NCI-H2171 treated with DMSO at 0.1 percent for 48 hours (cell line): ENCODE data around the gene GRIA3.

Source experiments
- DNase-seq: peaks from one replicate; lab custom pipeline; 2025; lab: John Stamatoyannopoulos, UW

GRIA3 gene

DNA sequence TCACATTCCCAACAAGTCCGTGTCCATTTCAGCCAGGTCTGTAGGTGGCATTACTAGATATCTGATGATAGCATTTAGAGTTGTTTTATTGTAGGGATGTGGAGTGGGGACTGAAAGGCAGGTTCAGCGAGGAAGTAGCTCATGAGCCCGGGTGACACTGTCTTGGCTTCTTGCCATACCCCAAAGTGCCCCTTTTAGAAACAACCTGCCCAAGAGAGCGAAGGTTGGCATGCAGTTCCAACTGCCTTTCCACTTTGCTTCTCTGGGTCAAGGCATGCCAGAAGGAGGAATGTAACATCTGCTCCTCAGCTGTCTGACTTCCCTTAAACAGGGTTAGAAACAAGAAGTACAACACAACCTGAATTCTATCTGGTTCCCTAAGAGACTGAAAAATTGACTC lies 9.0 kb downstream of the GRIA3 start:
- no peak for DNase-seq

DNA sequence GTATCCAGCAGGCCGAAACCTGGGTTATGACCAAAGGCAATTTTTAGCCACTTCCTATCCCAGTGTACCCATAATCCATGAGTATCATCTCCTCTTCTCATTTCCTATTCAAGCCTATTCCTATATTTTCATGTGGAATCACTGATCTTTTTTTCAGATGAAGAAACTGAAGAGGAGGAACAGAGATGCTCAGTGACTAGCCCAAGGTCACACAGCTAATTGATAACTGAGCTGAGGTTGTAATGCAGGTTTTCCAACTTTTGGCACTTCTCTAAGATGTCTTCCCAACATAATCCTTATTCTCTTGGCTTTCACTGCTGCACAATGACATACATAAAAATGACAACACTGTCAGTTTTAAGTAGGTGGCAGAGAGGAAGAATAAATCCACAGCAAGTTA lies 15.3 kb downstream of the GRIA3 start:
- no peak for DNase-seq

DNA sequence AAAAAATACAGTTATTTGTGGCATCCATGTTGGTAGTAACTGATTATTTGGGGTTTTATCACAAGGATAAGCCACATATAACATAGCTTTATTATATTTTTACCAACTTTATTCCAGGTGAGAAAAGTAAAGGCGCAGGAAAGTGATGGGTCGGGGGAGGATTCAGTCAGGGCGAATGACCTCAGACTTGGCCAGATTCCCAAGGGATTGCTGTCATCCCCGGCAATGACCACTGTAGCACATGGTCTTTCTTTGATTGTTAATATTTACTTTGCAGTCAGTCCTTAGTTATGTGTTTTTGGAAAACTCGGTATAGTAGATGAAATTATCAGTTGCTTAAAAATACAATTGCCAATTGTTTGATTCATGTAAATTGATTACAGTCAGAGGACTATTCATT lies 17.6 kb downstream of the GRIA3 start:
- no peak for DNase-seq

DNA sequence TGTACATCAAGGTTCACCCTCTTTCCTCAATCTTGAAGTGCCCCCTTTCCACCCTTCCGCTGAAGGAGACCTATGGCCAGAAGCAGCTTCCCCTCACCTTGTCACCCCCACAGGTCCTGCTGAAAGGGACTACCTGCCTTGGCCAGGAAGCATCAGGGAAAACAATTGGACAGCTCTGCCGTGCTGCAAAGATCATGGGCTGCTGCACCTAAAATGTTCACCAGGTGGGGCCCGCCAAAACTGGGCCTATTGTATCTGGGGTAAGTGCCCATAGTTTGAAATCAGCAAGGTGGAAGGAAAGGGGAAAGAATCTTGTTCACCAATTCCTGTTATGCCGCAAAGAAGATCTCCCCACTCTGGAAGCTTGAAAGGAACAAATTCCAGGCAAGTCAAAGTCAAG lies 18.4 kb downstream of the GRIA3 start:
- no peak for DNase-seq

DNA sequence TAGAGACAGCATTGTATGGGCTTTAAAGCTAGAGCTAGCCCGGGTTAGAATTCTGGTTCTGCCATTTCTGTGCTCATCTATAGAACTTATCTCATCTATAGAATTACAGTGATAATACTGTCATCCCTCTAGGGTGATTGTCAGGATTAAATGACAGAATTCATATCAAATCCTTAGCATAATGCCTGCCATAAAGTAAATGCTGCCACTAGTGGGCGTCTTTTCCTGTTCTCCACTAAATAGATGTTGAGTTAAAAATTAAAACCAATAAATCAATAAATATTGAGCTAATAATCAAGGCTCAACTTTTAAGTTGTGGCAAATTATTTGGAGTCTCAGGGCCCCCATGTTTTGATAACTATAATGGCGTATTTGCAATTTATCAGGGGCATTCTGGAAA lies 19.7 kb downstream of the GRIA3 start:
- no peak for DNase-seq

DNA sequence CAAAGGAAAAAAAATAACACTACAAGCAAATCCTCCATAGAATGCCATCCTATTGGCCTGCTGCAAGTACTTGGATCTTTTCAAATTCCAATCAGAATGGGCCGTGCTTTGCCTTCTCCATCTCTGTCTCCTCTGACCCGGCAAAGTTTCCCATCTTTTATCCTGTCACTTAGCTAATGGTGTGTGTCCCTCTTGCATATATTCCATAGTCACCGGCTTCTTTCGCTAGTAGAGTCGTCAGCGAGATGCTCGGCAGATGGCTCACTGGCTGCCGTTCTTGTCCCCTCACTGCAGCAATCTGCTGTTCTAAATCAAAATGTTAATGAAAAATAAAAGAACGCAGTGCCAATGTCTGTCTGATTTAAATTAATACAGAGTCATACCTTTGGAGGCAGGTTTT lies 22.1 kb downstream of the GRIA3 start:
- DNase-seq = peak; percentile 53

DNA sequence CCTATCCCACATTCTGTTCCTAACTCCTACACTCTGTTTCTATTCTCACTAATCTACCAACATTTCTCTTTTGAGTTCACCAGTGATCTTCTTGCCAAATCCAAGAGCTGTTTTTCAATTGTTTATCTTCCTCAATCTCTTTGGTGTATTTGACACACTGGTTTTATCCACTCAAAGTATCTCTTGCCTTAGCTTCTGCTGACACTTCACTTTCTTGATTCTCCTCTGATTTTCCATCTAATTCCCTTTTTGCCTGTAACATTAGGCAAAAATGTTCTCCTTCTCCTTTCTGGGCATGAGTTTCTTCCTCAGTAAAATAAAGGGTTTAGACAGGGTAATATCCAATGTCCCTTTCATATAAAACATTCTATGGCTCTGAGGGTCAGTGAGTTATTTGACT lies 26.2 kb downstream of the GRIA3 start:
- DNase-seq = no peak

DNA sequence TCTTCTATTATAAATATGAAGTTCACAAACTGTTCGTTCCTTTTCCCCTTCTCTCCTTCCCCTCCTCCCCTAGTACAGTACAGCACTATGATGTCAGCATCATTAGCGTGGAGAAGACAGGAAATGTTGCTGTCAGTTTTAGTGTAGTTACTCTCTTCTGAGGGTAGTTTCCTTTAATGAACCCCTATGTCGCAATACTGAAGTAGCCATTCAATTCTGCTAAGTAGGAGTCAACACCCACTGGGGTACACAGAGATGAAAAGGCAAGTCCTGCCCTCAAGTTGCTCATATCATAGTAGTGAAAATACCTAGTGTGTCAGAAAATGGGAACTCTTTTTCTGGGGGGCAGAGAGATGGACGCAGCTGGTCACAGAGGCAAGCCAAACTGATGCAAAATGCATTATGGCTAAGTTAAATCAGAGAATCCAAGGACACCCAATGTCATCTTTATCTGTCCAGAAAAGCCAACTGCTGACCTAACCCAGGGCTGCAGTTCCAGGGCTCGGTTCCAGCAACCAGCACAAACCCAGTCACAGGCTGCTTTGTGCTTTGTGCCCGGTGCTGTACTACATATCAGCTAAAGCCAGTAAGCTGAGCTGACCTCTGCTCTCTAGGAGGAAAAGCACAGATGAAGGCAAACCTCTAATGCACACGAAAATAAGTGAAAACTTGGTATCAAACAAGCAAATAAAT lies 31.5 kb downstream of the GRIA3 start:
- DNase-seq = no peak

DNA sequence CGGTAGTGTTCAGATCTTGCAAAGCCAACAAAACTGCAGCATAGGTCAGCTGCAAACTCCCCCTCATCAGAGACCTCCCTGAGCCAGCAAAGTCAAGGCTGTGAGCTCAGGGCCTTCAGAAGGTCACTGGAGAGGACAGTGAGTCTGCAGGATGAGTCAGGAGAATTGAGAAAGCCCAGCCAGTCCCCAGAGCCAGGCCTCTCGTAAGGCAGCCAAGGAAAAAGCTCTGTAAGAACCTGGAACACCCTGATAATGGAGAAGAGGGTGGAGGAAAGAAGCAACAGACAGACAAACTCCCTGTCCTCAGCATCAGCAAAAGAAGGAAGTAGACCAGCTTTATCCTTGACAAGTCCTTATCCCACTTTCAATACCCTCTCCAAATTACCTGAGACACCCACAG lies 33.0 kb downstream of the GRIA3 start:
- DNase-seq = no peak

DNA sequence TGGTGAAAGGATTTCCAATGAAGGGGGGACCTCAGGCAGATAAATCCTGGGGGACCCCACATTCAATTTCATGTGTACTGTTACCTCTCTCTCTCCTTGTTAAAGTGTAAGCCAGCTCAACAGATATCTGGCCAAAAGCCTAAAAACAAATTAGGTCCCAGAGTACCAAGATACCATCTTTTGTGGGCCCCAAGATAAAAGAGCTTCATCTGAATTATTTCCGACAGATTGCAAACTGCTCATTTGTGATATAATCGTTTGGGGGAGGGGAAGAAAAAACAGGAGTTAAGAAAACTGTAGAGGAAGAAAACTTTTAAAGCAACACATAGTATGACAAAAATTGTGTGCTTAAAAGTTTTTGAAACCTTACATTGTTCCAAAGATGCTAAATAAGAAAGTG lies 33.6 kb downstream of the GRIA3 start:
- DNase-seq = no peak

DNA sequence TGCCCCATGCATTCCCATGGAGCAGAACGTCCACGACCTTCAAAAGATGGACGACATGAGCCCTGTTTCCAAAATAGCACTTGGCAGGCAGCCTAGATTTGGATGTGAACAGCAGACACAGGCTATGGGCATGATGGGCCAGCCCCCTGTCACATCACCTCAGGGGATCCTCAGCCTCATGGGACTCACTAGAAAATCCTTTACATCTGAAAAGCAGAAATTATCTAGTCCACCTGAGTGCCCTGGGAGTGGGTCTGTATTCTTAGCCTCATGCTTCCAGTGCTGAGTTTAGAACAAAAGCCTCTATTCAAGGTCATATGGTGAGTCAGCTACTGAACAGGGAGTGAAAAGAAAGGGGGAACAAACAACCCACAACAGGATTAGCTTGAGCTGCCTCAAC lies 35.8 kb downstream of the GRIA3 start:
- no peak for DNase-seq

DNA sequence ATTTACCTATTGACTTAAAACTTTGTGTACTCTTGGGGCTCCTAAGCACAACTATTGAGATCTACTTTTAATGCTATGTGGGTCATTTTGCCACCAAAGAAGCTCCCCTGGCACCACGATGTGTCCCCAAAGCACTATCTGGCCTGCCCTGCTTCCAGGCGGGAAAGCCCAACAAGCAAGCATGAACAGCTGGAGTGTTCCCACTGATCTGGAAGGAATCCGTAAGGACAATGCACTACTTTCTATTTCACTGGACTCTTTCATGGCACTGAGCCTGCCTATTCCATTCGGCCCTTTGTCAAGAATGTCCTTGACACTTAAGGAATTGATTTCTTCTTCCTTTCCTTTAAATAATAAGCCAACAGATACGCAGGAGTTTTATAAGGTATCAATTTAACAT lies 38.8 kb downstream of the GRIA3 start:
- no peak for DNase-seq

DNA sequence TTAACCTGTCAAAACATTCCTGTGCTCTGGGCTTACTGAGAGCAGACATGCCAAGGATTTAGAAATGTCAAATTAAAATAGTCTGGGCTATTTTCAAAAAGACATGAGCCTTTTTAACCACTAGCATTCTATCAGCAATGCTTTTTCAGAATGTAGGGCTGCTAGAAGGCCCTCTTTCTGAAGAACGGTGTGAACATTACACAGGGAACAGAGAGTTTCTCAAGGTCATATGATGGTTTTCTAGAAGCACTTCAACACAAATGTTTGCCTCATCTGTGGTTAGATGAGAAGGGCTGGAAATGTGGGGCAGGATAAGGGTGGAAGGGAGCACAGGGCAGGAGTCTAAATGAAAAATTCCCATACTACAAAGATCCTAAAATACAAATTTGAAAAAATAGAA lies 39.3 kb downstream of the GRIA3 start:
- no peak for DNase-seq

DNA sequence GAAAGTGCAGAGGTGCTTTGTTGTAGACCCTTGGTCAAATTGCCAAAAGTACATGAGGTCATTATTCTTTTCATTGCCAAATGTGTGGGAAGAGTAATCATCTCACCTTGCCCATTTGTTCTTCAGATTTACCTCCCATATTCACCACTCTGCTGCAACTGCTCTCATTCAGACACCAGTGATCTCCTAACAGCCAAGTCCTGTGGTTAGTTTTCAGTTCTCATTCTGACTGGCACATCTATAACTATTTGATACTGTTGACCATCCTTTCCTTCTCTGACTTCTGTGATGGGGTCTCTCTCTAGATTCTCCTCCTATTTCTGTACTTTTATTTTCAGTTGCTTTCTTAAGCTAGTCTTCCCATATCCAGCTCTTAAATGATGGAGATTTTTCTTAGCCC lies 39.8 kb downstream of the GRIA3 start:
- no peak for DNase-seq

DNA sequence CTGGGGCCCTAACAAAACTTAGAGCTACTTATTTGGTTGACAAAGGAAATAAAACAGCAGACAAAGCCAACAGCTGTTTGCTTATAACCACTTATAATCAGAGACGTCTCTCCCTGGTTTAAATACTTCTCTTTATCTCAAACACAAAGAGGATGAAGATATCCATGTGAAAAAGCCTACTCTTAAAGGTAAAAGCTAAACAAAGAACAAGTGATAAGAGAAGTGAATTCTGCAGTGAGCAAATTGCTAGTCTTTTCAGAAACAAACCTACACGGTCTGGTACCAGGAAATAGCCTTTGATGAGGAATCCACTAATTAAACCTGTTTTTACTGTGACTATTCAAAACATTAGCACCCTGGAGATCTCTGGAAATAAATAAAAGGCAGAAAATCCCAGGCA lies 46.7 kb downstream of the GRIA3 start:
- DNase-seq = no peak

DNA sequence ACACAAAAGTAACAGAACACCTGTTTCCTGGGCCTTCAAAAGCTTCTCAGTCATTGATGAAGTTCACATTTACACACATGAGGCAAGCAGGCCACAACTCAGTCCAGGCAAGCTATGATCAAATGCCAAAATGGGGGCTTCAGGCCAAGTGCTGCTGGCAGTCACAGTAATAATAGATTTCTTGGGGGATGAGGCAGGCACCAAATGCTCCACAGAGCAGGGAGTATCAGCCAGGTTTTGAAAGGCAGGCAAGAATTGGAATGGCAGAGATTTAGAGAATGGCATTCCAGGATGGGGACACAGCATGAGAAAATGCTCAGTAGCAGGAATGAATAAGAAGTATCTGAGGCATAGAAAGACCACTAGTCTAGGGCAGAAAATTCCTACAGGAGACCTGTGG lies 52.8 kb downstream of the GRIA3 start:
- no peak for DNase-seq

DNA sequence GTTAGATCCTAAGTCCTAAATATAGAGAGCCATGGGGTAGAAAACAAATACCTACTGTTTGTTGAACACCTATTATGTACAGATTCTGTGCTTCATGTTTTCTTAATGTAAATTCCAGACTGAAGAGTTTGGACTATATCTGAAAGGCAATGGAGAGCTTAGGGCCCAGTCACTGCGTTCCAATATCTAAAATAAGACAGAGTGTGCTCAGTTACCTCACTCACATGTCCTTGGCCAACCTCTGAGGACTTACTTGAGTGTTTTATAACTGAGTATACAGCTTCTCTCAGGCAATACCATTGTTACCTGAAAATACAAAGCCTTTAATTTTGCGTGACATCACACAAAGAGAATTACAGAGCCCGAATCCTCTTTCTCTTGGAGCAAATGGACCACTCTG lies 53.2 kb downstream of the GRIA3 start:
- DNase-seq = no peak

DNA sequence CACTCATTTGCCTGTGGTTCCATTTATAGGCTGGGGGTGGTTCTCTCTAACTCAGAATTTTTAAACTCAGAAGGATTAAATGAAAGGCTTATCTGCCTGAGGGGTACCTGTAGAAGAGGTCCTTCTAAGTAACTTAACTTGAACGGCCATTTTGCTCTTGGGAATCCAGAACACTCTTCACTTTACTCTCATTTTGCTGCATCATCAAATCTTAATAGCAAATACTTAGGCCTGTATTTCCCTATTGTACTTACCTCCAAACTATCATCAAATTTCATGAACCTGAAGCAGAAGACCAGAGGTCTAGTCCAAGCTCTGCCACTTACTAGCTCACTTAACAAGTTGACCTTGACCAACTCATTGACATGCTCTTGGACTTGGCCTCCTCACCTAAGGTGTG lies 70.4 kb downstream of the GRIA3 start:
- no peak for DNase-seq

DNA sequence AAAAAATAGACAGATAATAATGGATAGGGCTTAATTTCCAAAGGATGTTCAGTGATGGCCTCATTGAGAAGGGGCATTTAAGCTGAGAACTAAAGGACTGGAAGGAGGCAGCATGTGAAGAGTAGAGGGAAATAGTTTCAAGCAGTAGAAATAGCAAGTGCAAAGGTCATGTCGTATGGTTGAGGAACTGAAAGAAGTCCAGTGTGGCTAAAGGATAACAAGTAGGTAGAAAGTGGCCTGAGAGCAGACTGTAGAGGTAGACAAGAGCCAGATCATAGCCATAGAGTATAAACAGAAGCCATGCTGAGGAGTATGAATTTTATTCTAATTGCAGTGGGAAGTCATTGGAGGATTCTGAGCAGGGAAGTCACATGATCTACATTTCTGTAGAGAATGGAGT lies 72.3 kb downstream of the GRIA3 start:
- DNase-seq = no peak

DNA sequence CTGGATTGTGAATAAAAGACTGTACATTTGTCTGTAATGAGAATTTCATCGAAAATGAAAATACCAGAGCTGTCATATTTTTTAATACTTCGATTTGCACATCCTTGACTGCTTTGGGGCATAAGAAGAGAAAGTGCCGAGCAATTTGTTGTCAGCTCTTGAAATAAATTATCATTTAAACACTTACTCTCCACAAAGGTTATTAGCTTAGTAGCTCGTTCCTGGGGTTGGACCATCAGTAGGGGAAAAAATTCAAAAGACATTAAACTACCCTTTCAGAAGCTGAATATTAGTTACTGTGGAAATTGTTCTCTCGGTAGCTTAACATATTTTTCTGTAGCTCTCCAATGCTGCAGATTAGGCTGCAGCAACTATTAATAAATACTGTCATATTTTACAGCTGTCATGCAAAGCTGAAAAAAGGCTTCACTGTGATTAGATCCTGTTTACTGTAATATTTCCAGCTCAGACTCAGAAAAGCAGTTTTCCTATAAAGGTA lies 76.9 kb downstream of the GRIA3 start:
- DNase-seq = no peak

DNA sequence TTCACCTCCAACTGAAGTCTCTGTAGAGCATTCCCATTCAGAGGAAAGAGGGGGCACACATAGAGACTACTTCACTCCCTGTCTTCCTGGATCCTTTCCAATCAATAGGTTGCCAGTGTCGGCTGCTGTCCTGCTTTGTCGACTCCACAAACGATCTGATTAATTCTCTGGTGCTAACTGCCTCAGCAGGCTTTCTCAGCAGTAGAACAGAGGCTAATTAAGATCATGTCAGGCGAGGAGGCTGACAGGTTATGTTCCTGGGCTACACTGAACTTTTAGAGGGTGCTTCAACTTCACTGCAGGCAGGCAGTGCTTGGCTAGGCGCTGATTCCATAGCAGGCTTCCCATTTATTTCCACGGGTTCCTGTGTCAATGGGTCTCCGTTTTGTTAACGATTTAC lies 79.2 kb downstream of the GRIA3 start:
- peak; percentile 34 for DNase-seq

DNA sequence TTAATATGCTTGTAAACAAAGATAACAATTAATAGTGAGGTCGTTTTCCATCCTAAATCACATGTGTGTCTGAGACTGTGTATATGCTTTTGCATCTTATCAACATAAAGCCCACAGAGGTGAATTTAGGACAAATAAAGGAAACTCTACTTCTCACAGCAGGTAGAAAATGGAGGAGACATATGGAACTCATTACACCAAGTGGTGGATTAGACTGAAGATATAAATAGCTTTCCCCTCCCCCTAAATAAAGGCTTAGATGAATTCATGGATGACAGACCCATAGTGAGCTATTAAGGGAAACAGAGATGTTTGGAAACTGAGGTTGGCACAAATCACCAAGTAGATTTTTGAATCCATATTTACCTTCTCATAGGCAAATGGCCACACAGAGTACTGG lies 79.7 kb downstream of the GRIA3 start:
- DNase-seq = peak; percentile 49

DNA sequence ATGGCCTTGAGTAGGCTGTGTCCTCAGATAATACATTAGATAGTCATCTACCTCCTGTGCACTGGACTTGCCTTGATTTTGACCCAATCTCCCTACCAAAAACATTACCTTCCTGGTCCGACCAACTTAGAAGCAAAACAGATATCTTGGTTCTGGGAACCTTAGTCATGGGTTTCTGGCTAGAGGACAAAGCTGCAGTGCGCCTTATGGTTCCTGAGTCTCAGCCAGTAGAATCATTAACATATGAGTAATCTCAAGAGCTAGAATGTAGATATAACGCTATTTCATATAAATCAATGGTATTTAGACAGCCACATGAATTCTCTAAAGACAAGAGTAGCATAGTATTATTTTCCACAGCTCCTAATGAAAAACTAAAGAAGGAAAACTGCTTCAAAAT lies 83.1 kb downstream of the GRIA3 start:
- DNase-seq = no peak

DNA sequence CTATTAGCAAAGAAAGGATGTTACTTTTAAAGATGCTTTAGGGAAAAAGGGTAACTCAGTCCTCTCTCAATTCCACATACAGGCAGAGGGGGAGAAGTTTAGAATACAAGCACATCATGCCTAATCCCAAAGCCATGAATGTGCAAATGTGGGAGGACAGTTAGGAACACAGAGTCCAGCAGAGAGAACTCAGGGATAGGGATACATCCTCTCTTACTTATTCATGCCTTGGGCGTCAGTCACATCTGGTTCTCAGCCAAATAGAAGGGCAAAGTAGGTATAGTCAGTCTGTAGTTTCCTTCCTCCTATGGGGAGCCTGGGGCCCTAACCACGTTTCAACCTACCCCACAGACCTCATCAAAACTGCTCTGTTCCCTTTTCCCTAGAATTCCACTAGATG lies 87.8 kb downstream of the GRIA3 start:
- no peak for DNase-seq

DNA sequence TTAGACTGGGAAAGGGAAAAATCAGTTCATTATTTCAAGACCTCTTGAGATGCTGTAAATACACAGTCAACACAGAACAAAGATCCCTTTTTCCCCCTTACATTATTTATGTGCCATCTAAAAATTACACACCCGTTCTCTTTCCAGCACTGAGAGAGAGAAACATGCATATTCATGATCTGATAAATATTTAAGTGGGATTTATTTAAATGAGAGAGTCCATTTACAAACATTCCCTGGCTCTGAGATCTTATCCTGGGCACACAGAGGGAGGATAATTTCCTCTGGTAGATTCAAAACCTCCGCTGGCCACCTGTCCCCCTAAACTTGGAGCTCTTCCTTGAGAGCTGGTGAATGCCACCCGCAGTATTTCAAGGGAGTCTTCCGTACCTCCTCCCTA lies 88.6 kb downstream of the GRIA3 start:
- no peak for DNase-seq
